ENCODE data around the gene DYNLT5.

DNA sequence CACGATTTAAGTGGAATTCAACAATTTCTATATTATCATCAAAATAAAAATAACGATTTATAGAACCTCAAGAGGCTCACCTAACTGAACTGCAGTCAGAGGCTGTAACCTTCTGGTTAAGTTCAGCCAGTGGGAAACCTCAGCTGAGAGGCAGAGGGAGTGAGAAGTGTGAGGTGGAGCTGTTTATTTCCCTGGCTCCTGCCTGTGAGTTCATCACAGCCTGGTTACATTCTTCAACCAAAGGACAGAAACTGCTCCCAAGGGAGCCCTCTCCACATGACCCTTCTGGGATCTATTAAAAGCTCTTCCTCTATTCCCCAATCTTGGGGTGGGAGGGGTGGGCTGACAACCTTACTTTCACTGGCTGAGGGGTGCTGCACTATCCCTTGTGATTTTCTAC lies 22.2 kb downstream of the DYNLT5 start:
- TF ChIP-seq, protein P1, sequence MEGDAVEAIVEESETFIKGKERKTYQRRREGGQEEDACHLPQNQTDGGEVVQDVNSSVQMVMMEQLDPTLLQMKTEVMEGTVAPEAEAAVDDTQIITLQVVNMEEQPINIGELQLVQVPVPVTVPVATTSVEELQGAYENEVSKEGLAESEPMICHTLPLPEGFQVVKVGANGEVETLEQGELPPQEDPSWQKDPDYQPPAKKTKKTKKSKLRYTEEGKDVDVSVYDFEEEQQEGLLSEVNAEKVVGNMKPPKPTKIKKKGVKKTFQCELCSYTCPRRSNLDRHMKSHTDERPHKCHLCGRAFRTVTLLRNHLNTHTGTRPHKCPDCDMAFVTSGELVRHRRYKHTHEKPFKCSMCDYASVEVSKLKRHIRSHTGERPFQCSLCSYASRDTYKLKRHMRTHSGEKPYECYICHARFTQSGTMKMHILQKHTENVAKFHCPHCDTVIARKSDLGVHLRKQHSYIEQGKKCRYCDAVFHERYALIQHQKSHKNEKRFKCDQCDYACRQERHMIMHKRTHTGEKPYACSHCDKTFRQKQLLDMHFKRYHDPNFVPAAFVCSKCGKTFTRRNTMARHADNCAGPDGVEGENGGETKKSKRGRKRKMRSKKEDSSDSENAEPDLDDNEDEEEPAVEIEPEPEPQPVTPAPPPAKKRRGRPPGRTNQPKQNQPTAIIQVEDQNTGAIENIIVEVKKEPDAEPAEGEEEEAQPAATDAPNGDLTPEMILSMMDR (IDR thresholded peaks at IDR 0.05), result no peak
- TF ChIP-seq POLR2A (IDR thresholded peaks at IDR 0.05), result no peak

Data from ovary (tissue), 3 donors.